Suprapubic skin (tissue), 4 donors: Measurements from ENCODE around the gene CCL16. TPM values are rescaled to one million over a fixed set of nuclear protein-coding genes. Genes with fewer than 3 reads are reported as not detected.

ENCODE experiments used
- DNase-seq, 2 donors: peaks; one replicate each; pipeline ENCODE4 v3.0.0-alpha.2; 2019; ENCODE audit warnings: low spot score in 2 of 2
- H3K27ac ChIP-seq: fragments of 200-600 bp; sonication (generic); one replicate; pipeline ENCODE4 v1.5.1; 2019
- H3K27me3 ChIP-seq: fragments of 200-600 bp; sonication (generic); one replicate; pipeline ENCODE4 v1.5.1; 2019
- H3K36me3 ChIP-seq: fragments of 200-600 bp; sonication (generic); one replicate; pipeline ENCODE4 v1.5.1; 2019
- H3K4me1 ChIP-seq: fragments of 200-600 bp; sonication (generic); one replicate; pipeline ENCODE4 v1.5.1; 2019
- H3K4me3 ChIP-seq: fragments of 200-600 bp; sonication (generic); one replicate; pipeline ENCODE4 v1.5.1; 2019; ENCODE audit warnings: mild to moderate bottlenecking
- H3K9me3 ChIP-seq: fragments of 200-600 bp; sonication (generic); one replicate; pipeline ENCODE4 v1.5.1; 2019
- EP300 ChIP-seq: sonication (generic); formaldehyde crosslinking; IDR thresholded peaks from one replicate; pipeline ENCODE4 v1.6.1; 2017; ENCODE audit warnings: antibody characterized with exemption
- POLR2A ChIP-seq, 2 donors: fragments of 450-650 bp; IDR thresholded peaks; one replicate each; pipeline ENCODE4 v1.6.1; 2017; ENCODE audit warnings: antibody characterized with exemption in 2 of 2, mild to moderate bottlenecking in 2 of 2, moderate library complexity in 2 of 2
- POLR2AphosphoS5 ChIP-seq, 3 donors: sonication (generic); formaldehyde crosslinking; IDR thresholded peaks; one replicate each; pipeline ENCODE4 v1.6.1; 2017; ENCODE audit warnings: antibody characterized with exemption in 3 of 3
- WGBS: methylation state at CpG from one replicate; pipeline ENCODE4 v1.1.5; 2018; 5-methylcytosine and 5-hydroxymethylcytosine counted together
- total RNA-seq, 4 donors: library from RNA; depleted of rRNA; stranded (reverse); fragments of >200 nt; gene quantifications; one replicate each; pipeline ENCODE4 v1.1.0, GENCODE V29; 2016
- TF ChIP-seq, protein P1 (sequence below), 2 donors: fragments of 200-600 bp in 1 of 2; fragments of 450-650 bp in 1 of 2; sonication (generic) in 1 of 2; IDR thresholded peaks; one replicate each; pipeline ENCODE4 v1.5.1; 2016 to 2019; ENCODE audit warnings: antibody characterized with exemption in 2 of 2, mild to moderate bottlenecking in 1 of 2, moderate library complexity in 1 of 2

CCL16 gene
- total RNA-seq, 4 donors from 2014 or later: not detected

DNA sequence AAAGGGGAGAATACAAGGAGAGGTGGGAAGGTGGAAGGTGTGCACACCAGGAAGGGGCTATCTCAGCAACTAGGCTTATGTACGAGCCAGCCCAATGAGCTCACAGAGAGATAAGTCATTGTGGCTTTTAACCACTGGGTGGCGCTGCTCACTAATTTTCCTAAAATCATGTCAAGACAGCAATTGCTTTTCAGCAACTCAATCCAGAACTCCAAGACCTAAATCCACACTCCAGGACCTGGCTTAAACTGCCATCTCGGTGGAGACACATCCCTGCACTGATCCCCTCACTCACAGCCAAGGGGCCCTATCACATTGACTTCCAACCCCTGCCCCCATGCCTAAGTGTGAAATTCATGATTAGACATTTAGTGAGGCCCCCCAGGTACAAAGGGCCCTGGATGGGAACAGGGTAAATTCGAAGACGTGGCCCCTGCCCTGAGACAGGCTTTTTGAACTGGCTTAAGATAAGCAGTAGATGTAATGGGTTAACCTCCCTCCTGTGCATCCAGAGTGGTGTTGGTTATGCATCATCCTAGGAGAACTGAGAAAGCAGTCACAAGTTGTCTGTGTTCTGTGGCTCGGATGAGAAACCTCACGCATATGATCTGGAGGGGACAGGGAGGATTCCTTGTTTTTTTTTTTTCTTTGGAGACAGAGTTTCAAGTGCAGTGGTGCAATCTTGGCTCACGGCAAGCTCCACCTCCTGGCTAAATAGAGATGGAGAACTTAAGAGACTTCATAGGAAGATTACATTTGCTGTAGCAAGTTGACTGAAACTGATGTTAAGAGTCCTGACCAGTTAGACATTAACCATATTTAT, 11.5 kb downstream of the CCL16 start:
- DNase-seq: peak; percentile 85 to 88
- TF ChIP-seq EP300: no peak
- no peak for TF ChIP-seq POLR2A (IDR thresholded peaks at IDR 0.05)
- no peak for TF ChIP-seq POLR2AphosphoS5 (IDR thresholded peaks at IDR 0.05)
- TF ChIP-seq, protein P1, sequence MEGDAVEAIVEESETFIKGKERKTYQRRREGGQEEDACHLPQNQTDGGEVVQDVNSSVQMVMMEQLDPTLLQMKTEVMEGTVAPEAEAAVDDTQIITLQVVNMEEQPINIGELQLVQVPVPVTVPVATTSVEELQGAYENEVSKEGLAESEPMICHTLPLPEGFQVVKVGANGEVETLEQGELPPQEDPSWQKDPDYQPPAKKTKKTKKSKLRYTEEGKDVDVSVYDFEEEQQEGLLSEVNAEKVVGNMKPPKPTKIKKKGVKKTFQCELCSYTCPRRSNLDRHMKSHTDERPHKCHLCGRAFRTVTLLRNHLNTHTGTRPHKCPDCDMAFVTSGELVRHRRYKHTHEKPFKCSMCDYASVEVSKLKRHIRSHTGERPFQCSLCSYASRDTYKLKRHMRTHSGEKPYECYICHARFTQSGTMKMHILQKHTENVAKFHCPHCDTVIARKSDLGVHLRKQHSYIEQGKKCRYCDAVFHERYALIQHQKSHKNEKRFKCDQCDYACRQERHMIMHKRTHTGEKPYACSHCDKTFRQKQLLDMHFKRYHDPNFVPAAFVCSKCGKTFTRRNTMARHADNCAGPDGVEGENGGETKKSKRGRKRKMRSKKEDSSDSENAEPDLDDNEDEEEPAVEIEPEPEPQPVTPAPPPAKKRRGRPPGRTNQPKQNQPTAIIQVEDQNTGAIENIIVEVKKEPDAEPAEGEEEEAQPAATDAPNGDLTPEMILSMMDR (IDR thresholded peaks at IDR 0.05): peak; percentile 64 to 86
- H3K4me1 ChIP-seq: peaks cover 3% of the 10 kb centered on the region
- 36% methylated on average over 8 of the region's 8 CpGs for WGBS
- no peak overlapping the region for H3K4me3 ChIP-seq
- no peak overlapping the region for H3K27ac ChIP-seq
- H3K27me3 ChIP-seq: no peaks in the 10 kb centered on the region
- no peaks in the 10 kb centered on the region for H3K36me3 ChIP-seq
- H3K9me3 ChIP-seq: no peaks in the 10 kb centered on the region

DNA sequence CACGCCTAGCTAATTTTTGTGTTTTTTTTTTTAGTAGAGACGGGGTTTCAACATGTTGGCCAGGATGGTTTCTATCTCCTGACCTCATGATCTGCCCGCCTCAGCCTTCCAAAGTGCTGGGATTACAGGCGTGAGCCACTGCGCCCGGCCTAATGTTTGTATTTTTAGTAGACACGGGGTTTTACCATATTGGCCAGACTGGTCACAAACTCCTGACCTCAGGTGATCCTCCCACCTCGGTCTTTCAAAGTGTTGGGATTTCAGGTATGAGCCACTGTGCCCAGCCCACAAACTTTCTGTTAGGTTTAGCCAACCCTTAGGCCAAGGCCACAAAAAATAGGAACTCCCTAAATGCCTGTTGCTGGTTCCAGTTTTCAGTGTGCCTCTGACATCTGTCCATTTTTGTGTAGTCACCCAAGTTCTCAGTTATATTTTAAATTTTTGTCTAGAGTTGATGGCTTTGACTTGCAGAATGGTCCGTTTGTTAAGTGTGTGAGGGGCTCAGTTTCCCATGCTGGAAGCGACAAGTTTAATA, 12.7 kb downstream of the CCL16 start:
- H3K4me1 ChIP-seq: peaks cover 3% of the 10 kb centered on the region
- no peaks in the 10 kb centered on the region for H3K9me3 ChIP-seq
- H3K4me3 ChIP-seq: no peak overlapping the region
- H3K27ac ChIP-seq: no peak overlapping the region
- 82% methylated on average over 10 of the region's 10 CpGs for WGBS
- TF ChIP-seq POLR2A (IDR thresholded peaks at IDR 0.05): no peak
- no peak for TF ChIP-seq EP300
- TF ChIP-seq, protein P1 (IDR thresholded peaks at IDR 0.05): no peak
- TF ChIP-seq POLR2AphosphoS5 (IDR thresholded peaks at IDR 0.05): no peak
- no peaks in the 10 kb centered on the region for H3K36me3 ChIP-seq
- H3K27me3 ChIP-seq: peaks cover 4% of the 10 kb centered on the region
- DNase-seq: no peak

DNA sequence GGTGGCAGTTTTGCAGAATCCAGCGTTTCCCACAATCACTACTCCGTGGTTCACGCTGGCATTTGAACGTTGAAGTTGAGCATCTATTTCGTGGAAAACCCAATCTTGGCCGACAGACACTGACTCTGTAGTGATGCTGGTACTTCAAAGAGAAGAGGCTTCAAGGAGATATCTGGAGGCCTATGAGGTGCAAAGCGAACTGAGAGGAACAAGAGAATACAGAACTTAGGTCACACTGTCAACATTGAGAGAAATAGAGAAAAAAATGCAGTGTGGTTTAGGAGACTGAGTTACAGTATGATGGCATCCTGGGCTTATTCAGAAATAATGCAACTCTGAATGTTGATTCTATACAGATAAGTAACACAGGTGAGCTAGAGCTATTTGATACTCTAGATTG, 16.0 kb downstream of the CCL16 start:
- no peaks in the 10 kb centered on the region for H3K4me1 ChIP-seq
- no peak for DNase-seq
- 87% methylated on average over 7 of the region's 7 CpGs for WGBS
- TF ChIP-seq POLR2AphosphoS5 (IDR thresholded peaks at IDR 0.05): no peak
- TF ChIP-seq, protein P1 (IDR thresholded peaks at IDR 0.05): no peak
- no peak for TF ChIP-seq EP300
- no peak for TF ChIP-seq POLR2A (IDR thresholded peaks at IDR 0.05)
- H3K36me3 ChIP-seq: no peaks in the 10 kb centered on the region
- H3K9me3 ChIP-seq: no peaks in the 10 kb centered on the region
- peaks cover 17% of the 10 kb centered on the region for H3K27me3 ChIP-seq
- H3K27ac ChIP-seq: no peak overlapping the region
- H3K4me3 ChIP-seq: no peak overlapping the region

DNA sequence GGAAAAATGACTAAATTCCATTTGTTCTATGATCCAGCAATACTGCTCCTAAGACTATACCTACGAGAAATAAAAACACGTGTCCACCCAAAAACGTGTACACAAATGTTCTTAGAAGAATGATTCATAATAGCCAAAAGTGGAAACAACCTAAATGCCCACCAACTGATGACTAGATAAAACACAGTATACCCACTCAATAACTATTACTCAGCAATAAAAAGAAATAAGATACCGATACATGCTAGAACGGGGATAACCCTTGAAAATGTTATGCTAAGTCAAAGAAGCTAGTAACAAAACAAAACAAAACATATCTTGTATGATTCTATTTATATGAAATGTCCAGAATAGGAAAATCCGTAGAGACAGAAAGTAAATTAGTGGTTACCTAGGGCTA, 17.6 kb downstream of the CCL16 start:
- DNase-seq: no peak
- Histone ChIP-seq H3K27me3 (peaks cover 29% of the 10 kb centered on the region), H3K4me3 (no peak overlapping the region), H3K36me3 (no peaks in the 10 kb centered on the region), H3K4me1 (no peaks in the 10 kb centered on the region), H3K9me3 (no peaks in the 10 kb centered on the region), H3K27ac (no peak overlapping the region)
- WGBS: 75% methylated on average over 6 of the region's 6 CpGs
- TF ChIP-seq EP300: no peak
- no peak for TF ChIP-seq POLR2AphosphoS5 (IDR thresholded peaks at IDR 0.05)
- no peak for TF ChIP-seq POLR2A (IDR thresholded peaks at IDR 0.05)
- TF ChIP-seq, protein P1 (IDR thresholded peaks at IDR 0.05): no peak

DNA sequence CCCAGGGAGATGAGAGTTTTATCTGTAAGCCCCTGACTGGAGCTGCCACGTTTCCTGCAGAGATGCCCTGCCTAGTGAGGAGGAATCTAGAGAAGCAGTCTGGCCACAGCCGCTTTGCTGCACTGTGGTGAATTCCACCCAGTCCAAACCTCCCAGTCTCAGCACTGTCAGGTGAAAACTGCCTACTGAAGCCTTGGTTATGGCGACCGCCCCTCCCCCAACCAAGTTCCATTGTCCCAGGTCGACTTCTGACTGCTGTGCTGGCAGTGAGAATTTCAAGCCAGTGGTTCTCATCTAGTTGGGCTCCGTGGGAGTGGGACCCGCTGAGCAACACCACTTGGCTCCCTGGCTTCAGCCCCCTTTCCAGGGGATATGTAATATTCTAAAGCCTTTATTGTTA, 27.6 kb downstream of the CCL16 start:
- TF ChIP-seq, protein P1 (IDR thresholded peaks at IDR 0.05): no peak
- TF ChIP-seq POLR2A (IDR thresholded peaks at IDR 0.05) (no peak), POLR2AphosphoS5 (IDR thresholded peaks at IDR 0.05) (no peak), EP300 (no peak)
- Histone ChIP-seq H3K4me3 (no peak overlapping the region), H3K4me1 (no peaks in the 10 kb centered on the region), H3K27ac (no peak overlapping the region), H3K9me3 (no peaks in the 10 kb centered on the region), H3K36me3 (no peaks in the 10 kb centered on the region), H3K27me3 (peaks cover 7% of the 10 kb centered on the region)
- 61% methylated on average over 6 of the region's 7 CpGs for WGBS
- DNase-seq: no peak
